AG04450 (cell line): ENCODE results near the gene TRAPPC1. TPM values are rescaled to one million over a fixed set of nuclear protein-coding genes. Genes with fewer than 3 reads are reported as not detected.

Experiments used
- CTCF ChIA-PET: fragments of 300-600, 350-600 bp; formaldehyde crosslinking; extraction: SDS; loops from one replicate; lab custom pipeline; 2022; ENCODE audit warnings: antibody characterized with exemption, inconsistent platforms; lab: Charles Lee
- POLR2A ChIA-PET: fragments of 350-600 bp; formaldehyde crosslinking; extraction: SDS; loops from one replicate; lab custom pipeline; 2021; ENCODE audit warnings: antibody characterized with exemption, inconsistent platforms; lab: Yijun Ruan, JAX
- DNase-seq: peaks from one replicate; pipeline ENCODE4 v3.0.0-alpha.2; 2011; ENCODE audit warnings: low read depth, low spot score
- H3K27ac ChIP-seq: one replicate; pipeline ENCODE4 v1.5.1; 2012; ENCODE audit warnings: low read depth, low read length, control low read depth
- H3K27me3 ChIP-seq: one replicate; pipeline ENCODE4 v1.6.0; 2012; ENCODE audit warnings: low read length; ENCODE audit not compliant: control insufficient read depth, insufficient read depth
- H3K4me3 ChIP-seq: 2 replicates; pipeline ENCODE4 v1.5.1; 2011; ENCODE audit warnings: mild to moderate bottlenecking, low read depth, low read length, control low read depth
- H3K9me3 ChIP-seq: 2 replicates; pipeline ENCODE4 v1.5.1; 2012; ENCODE audit warnings: low read length; ENCODE audit not compliant: control insufficient read depth, insufficient read depth
- polyA plus RNA-seq: library from polyadenylated mRNA; depleted of rRNA; stranded (reverse); fragments of >200 nt; gene quantifications from 2 replicates; pipeline ENCODE4 v1.2.3, GENCODE V29; 2011
- TF ChIP-seq, protein P1 (sequence below): IDR thresholded peaks from 2 replicates; pipeline ENCODE4 v1.5.1; 2011; ENCODE audit warnings: low read depth, low read length, control low read depth, inconsistent platforms

The TRAPPC1 gene
- polyA plus RNA-seq, 1 experiment, result 202 TPM

DNA sequence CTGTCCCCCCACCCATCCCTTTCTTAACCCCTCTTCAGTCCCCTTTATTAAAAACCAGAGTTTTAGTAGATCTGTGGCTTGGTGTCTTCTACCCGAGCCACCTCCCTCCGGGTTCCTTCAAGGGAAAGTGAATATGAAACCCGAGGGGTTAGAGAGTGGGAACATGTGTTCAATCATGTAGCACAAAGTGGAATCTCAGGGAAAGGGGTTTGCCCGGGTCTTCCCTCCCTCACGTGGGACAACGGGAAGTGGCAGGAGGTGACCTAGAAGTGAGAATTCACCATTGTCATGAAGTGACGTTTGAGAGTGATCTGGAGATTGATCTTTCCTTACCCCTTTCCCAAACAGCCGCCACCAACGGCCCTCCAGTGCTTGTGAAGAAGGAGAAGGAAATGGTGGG is 20.6 kb downstream of the TRAPPC1 start:
- peaks cover 2% of the 10 kb centered on the region; the same call in 1 of the 2 replicates for H3K9me3 ChIP-seq
- H3K27me3 ChIP-seq, result no peaks in the 10 kb centered on the region
- TF ChIP-seq, protein P1, sequence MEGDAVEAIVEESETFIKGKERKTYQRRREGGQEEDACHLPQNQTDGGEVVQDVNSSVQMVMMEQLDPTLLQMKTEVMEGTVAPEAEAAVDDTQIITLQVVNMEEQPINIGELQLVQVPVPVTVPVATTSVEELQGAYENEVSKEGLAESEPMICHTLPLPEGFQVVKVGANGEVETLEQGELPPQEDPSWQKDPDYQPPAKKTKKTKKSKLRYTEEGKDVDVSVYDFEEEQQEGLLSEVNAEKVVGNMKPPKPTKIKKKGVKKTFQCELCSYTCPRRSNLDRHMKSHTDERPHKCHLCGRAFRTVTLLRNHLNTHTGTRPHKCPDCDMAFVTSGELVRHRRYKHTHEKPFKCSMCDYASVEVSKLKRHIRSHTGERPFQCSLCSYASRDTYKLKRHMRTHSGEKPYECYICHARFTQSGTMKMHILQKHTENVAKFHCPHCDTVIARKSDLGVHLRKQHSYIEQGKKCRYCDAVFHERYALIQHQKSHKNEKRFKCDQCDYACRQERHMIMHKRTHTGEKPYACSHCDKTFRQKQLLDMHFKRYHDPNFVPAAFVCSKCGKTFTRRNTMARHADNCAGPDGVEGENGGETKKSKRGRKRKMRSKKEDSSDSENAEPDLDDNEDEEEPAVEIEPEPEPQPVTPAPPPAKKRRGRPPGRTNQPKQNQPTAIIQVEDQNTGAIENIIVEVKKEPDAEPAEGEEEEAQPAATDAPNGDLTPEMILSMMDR, result no peak
- H3K4me3 ChIP-seq, result no peak overlapping the region
- H3K27ac ChIP-seq, result no peak overlapping the region
- DNase-seq, result no peak
- CTCF ChIA-PET, result interaction anchor here (0.7 to 4.2 kb wide), 4 partner anchors 33 to 131 kb away, joined by 3 to 46 read pairs (median 31); no protein-coding TSS in a partner anchor
- POLR2A ChIA-PET, result no interaction called here

DNA sequence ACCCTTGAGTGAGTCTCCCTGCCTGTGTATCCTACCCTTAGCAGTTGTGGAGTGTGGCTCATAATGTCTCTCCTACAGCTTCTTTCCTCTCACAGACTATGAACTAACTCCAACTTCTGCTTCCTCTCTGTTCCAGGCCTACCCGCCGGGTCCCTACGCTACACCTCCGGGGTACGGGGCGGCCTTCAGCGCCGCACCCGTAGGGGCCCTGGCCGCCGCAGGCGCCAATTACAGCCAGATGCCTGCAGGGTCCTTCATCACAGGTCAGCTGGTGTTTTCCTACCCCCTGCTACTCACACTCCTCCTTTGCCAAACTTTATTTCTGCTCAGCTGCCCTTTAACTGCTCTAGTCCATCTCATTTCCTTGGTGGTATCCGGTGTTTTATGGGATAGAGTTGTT is 21.0 kb downstream of the TRAPPC1 start:
- H3K27me3 ChIP-seq, result no peaks in the 10 kb centered on the region
- CTCF ChIA-PET, result interaction anchor here (0.9 to 4.2 kb wide), 3 partner anchors 76 to 130 kb away, joined by 3 to 38 read pairs (median 8); no protein-coding TSS in a partner anchor
- no peak overlapping the region for H3K27ac ChIP-seq
- no peak overlapping the region for H3K4me3 ChIP-seq
- TF ChIP-seq, protein P1, result no peak
- DNase-seq, result no peak
- POLR2A ChIA-PET, result interaction anchor here (0.6 kb wide), 1 partner anchor 507 kb away, joined by 3 read pairs; the partner anchor contains the start of gene TMEM256
- no peaks in the 10 kb centered on the region for H3K9me3 ChIP-seq

DNA sequence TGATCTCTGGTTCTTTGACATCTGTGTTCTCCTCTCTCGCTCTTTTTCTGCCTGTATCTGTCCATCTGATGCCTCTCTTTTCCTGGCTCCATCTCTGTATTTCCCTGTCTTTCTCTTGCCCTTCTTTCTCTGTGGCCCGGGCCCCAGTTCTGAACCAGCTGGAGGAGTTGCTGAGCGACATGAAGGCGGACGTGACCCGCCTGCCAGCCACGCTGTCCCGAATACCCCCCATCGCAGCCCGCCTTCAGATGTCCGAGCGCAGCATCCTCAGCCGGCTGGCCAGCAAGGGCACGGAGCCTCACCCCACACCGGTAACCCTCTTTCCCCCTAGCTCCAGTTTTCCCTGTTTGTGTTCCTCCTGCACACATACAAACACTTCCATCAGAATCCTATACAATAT is 21.5 kb downstream of the TRAPPC1 start:
- Histone ChIP-seq H3K27me3 (no peaks in the 10 kb centered on the region), H3K9me3 (no peaks in the 10 kb centered on the region), H3K27ac (no peak overlapping the region), H3K4me3 (no peak overlapping the region)
- ChIA-PET POLR2A (interaction anchor here (0.6 kb wide), 1 partner anchor 507 kb away, joined by 3 read pairs; the partner anchor contains the start of gene TMEM256), CTCF (interaction anchor here (0.9 to 4.2 kb wide), 3 partner anchors 77 to 131 kb away, joined by 3 to 38 read pairs (median 8); no protein-coding TSS in a partner anchor)
- no peak for DNase-seq
- TF ChIP-seq, protein P1, result no peak

DNA sequence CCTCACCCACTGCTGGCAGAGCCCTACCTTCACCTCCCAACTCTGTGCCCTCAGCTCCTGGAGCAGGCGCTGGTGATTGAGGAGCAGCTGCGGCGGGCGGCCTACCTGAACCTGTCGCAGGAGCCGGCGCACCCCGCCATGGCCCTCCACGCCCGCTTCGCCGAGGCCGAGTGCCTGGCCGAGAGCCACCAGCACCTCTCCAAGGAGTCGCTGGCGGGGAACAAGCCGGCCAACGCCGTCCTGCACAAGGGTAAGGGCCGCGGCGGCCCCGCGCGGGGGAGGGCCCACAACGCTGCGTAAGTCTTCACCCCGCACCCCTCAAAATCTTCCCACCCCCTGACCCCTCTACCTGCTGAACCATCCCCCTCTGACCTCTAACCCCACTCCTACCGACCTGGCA is 22.7 kb downstream of the TRAPPC1 start:
- DNase-seq, result no peak
- ChIA-PET POLR2A (no interaction called here), CTCF (interaction anchor here (0.6 kb wide), 1 partner anchor 47 kb away, joined by 5 read pairs; no protein-coding TSS in a partner anchor)
- Histone ChIP-seq H3K9me3 (no peaks in the 10 kb centered on the region), H3K4me3 (no peak overlapping the region), H3K27me3 (no peaks in the 10 kb centered on the region), H3K27ac (no peak overlapping the region)
- TF ChIP-seq, protein P1, result no peak
